Small intestine (tissue), 16 donors: ENCODE data around the gene ZFP42. TPM values are rescaled to one million over a fixed set of nuclear protein-coding genes. Genes with fewer than 3 reads are reported as not detected.

Experiments
- DNase-seq, 2 donors: peaks; one replicate each; pipeline versions ENCODE4 v3.0.0 to v3.0.0-alpha.2; 2013
- FAIRE-seq: peaks from 2 replicates; lab custom pipeline; 2012; peaks lifted over from hg19 to GRCh38; lab: Jason Lieb, UNC
- H3K27ac ChIP-seq, 3 donors: one replicate each; pipeline ENCODE4 v1.5.1; 2013; ENCODE audit warnings: low read length in 2 of 3, mild to moderate bottlenecking in 2 of 3, control low read depth in 1 of 3, inconsistent platforms in 1 of 3, low read depth in 1 of 3, moderate library complexity in 1 of 3
- H3K27me3 ChIP-seq, 3 donors: one replicate each; pipeline ENCODE4 v1.6.1; 2013; ENCODE audit warnings: low read length in 3 of 3, inconsistent platforms in 1 of 3; ENCODE audit not compliant: control insufficient read depth in 3 of 3, insufficient read depth in 3 of 3
- H3K36me3 ChIP-seq, 3 donors: one replicate each; pipeline ENCODE4 v1.6.1; 2013; ENCODE audit warnings: low read length in 3 of 3, inconsistent platforms in 1 of 3, low read depth in 1 of 3, mild to moderate bottlenecking in 1 of 3, moderate library complexity in 1 of 3; ENCODE audit not compliant: control insufficient read depth in 3 of 3, insufficient read depth in 2 of 3
- H3K4me1 ChIP-seq, 3 donors: one replicate each; pipeline ENCODE4 v1.6.1; 2013; ENCODE audit warnings: low read length in 2 of 3, inconsistent platforms in 1 of 3, low read depth in 1 of 3, mild to moderate bottlenecking in 1 of 3, moderate library complexity in 1 of 3; ENCODE audit not compliant: control insufficient read depth in 3 of 3, insufficient read depth in 2 of 3
- H3K4me3 ChIP-seq, 3 donors: one replicate each; pipeline ENCODE4 v1.5.1; 2013; ENCODE audit warnings: low read length in 3 of 3, control low read depth in 1 of 3, inconsistent platforms in 1 of 3, low read depth in 1 of 3, mild to moderate bottlenecking in 1 of 3, moderate library complexity in 1 of 3
- H3K9me3 ChIP-seq, 2 donors: one replicate each; pipeline ENCODE4 v1.6.1; 2013; ENCODE audit warnings: low read depth in 1 of 2, low read length in 1 of 2; ENCODE audit not compliant: control insufficient read depth in 2 of 2, insufficient read depth in 1 of 2
- WGBS, 3 donors: extraction: QIAGEN DNeasy Blood & Tissue Kit; methylation state at CpG; one replicate each; pipeline ENCODE4 v1.1.7; 2013; 5-methylcytosine and 5-hydroxymethylcytosine counted together
- long read RNA-seq, 10 donors: transcript quantifications; one replicate each; lab custom pipeline, GENCODE V29; 2026
- polyA plus RNA-seq, 4 donors: library from polyadenylated mRNA; stranded (reverse) in 3 of 4; unstranded in 1 of 4; fragments of 200-250 nt in 3 of 4; fragments of 120-200 nt in 1 of 4; gene quantifications; one replicate each; pipeline versions ENCODE4 v1.2.1 to v1.2.3, GENCODE V29; 2013
- donor health status: healthy with polysubstance abuse.
- donor health status: control.
- donor health status: control.
- donor health status: Bipolar disorder and iron deficiency.
- donor health status: healthy.

ZFP42 gene
- under 1 TPM in 1 of 4 donors, not detected in 3; 0.04 TPM for polyA plus RNA-seq
- long read RNA-seq, donor 1: 0 reads
- long read RNA-seq, donor 2: 0 reads
- long read RNA-seq, donor 3: 0 reads
- long read RNA-seq, donor 4: 0 reads
- long read RNA-seq, donor 5: 0 reads
- long read RNA-seq, donor 6: 0 reads
- long read RNA-seq, donor 7, partial matches to known transcripts: 0 of 1 reads
- long read RNA-seq, donor 7, other reads (novel, unspliced or antisense): 0 of 1 reads
- long read RNA-seq, donor 8: 0 reads
- long read RNA-seq, donor 9: 0 reads
- long read RNA-seq, donor 10, partial matches to known transcripts: 0 of 1 reads
- long read RNA-seq, donor 10, other reads (novel, unspliced or antisense): 0 of 1 reads

DNA sequence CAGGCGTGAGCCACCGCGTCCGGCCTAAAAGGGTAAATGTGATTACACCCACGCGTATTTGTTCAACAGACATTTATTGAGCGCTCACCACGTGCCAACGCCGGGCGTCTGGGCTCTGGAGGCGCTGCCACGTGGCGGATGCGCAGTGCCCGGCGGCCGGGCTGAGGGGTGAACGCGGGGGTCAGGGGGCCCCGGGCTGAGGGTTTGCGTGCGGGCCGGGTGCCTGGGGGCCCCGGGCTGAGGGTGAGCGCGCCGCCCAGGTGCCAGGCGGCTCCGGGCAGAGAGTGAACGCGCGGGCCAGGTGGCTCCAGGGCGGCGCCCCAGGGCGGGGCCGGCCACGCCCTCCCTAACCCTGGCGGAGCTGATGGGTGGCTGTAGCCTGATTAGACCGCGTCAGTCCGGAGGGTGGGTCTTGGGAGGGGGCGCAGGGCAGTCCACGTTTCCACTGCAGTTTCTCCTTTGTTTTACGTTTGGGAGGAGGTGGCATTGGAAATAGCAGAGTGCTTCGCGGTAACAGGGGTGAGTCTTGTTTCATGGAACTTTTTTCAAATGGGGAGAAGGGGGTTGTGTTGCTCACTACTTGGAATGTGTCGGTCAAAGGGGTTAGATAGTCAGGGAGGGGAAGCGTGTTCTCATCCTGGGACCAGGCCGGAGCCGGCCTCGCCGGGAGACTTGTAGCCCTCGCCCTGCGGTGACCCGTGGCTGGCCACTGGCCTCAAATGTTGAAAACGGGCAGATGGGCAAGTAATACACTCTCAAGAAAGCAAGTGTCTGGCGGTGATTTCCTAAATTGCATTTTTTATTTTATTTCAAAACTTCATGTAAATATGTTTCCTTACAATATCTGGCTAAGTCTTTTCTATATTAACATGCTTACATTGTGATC lies at the start of gene ZFP42:
ZFP42 (plus strand) TSS at position 450 of the 886 bp plus-strand sequence. CDS start 7,037 bp downstream, outside the sequence.
- no peak for FAIRE-seq
- Histone ChIP-seq H3K4me3 (no peak within 1 kb of the TSS), H3K4me1 (no peaks in the 10 kb centered on the region), H3K27ac (no peak within 1 kb of the TSS), H3K9me3 (peaks cover 0 to 2% of the 10 kb centered on the region in 2 donors), H3K27me3 (peaks cover 0 to 16% (median 2%) of the 10 kb centered on the region in 3 donors), H3K36me3 (no peaks in the 10 kb centered on the region)
- peak in 1 of 2 donors; percentile 18 for DNase-seq
- 19 to 38% (median 37%) methylated on average over 50 to 58 of the region's 58 CpGs for WGBS, 3 donors

DNA sequence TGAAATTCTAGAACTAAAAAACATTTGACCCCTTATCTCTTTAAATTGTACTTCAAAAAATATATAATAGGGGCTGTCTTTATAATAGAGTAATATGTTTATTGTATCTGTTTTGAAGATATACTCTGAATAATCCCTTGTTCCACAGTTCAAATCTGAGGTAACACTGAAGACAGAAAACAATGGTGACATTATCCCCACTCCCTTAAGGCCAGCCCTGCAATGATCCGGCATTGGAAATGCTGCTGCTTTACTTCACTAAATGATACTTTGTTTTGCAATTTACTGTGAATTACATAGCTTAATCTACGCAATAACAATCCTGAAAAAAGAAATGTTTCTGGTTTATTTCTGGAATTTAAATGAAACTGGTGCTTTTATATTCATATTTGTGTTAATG lies 34.4 kb upstream of the ZFP42 start:
- Histone ChIP-seq H3K27me3 (no peaks in the 10 kb centered on the region), H3K27ac (no peak overlapping the region), H3K9me3 (no peaks in the 10 kb centered on the region), H3K4me1 (no peaks in the 10 kb centered on the region), H3K4me3 (no peak overlapping the region), H3K36me3 (no peaks in the 10 kb centered on the region)
- no peak for FAIRE-seq
- no peak for DNase-seq
- 73 to 86% (median 82%) methylated on average over 2 of the region's 2 CpGs for WGBS, 3 donors

DNA sequence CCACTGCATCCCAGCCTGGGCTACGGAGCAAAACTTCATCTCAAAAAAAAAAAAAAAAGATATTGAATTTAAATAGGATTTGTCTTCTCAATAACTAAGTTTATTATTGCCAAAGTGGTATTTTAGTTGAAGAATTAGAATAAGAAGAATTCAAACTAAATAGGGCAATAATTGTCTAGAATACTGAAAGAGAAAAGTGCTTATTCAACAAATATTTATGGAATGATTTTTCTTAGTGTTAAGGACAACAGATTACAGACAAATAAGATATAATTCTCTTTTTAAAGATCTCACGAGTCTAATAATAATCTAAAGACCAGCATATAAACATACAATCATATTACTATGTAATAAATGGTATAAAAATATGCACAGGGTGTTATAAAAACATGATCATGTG lies 33.6 kb upstream of the ZFP42 start:
- FAIRE-seq (no peak), DNase-seq (no peak)
- Histone ChIP-seq H3K4me1 (no peaks in the 10 kb centered on the region), H3K27ac (no peak overlapping the region), H3K27me3 (no peaks in the 10 kb centered on the region), H3K4me3 (no peak overlapping the region), H3K9me3 (no peaks in the 10 kb centered on the region), H3K36me3 (no peaks in the 10 kb centered on the region)
- WGBS, 3 donors: 52 to 65% (median 58%) methylated on average over 2 of the region's 2 CpGs

DNA sequence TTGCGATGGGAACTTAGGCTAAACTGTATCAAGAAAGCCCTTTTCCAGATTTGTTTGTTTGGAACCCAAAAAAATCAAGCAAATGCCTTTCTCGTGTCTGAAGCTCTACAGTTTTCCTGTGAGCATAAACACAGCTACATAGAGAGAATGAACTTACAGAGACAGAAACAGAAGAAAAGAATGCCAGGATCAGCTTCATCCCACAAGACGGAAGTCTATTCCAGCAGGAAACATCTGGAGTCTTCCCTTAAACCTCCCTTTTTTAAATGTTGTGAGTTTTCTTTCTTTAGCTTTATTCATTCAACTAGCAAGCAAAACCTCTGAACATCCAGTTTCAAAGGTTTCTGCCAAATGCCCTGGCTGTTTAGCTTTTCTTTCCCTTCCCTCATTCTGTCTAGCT lies 32.6 kb upstream of the ZFP42 start:
- Histone ChIP-seq H3K36me3 (no peaks in the 10 kb centered on the region), H3K4me3 (no peak overlapping the region), H3K27me3 (no peaks in the 10 kb centered on the region), H3K4me1 (no peaks in the 10 kb centered on the region), H3K9me3 (no peaks in the 10 kb centered on the region), H3K27ac (no peak overlapping the region)
- DNase-seq (no peak), FAIRE-seq (no peak)
- 35 to 57% (median 56%) methylated on average over 3 of the region's 3 CpGs for WGBS, 3 donors

DNA sequence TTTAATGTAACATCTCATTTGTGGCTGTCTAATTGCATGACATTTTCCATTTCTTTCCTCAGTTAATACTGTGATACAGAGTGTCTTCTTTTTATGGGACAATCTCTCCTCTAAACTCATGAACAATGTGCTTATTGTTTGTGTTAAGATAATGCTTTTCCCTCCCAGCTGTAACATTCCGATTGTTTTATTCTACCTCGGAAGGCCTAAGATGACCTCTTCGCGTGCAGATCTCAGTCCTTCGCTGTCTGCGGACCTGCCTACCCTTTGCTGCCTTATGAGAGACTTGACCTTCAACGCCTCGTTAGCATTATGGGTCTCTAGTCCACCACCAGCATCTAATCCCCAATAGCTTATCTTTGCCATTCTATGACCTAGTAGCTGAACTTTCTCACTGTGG lies 29.8 kb upstream of the ZFP42 start:
- Histone ChIP-seq H3K27ac (no peak overlapping the region), H3K4me3 (no peak overlapping the region), H3K36me3 (no peaks in the 10 kb centered on the region), H3K9me3 (no peaks in the 10 kb centered on the region), H3K4me1 (no peaks in the 10 kb centered on the region), H3K27me3 (no peaks in the 10 kb centered on the region)
- FAIRE-seq (no peak), DNase-seq (no peak)
- WGBS, 3 donors: 54 to 77% (median 65%) methylated on average over 8 of the region's 8 CpGs

DNA sequence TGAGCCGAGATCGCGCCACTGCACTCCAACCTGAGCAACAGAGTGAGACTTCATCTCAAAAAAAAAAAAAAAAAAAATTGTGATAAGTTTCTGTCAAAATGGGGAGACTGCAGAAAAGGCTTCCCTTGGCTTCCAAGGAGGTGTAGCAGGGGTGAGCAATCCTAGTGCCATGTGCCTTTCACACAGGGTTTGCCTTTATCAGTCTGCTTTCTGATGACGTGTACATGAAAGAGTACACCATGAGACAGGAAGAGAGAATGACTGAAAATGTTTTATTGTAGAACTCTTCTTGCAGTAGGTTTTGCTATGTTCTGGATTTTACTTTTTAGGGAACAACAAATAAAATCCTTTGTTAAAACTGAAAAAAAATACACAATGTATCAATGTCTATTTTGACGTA lies 23.4 kb upstream of the ZFP42 start:
- Histone ChIP-seq H3K4me1 (no peaks in the 10 kb centered on the region), H3K36me3 (no peaks in the 10 kb centered on the region), H3K27ac (no peak overlapping the region), H3K27me3 (no peaks in the 10 kb centered on the region), H3K9me3 (no peaks in the 10 kb centered on the region), H3K4me3 (no peak overlapping the region)
- DNase-seq (no peak), FAIRE-seq (no peak)
- WGBS, 3 donors: 85 to 89% (median 86%) methylated on average over 5 of the region's 5 CpGs

DNA sequence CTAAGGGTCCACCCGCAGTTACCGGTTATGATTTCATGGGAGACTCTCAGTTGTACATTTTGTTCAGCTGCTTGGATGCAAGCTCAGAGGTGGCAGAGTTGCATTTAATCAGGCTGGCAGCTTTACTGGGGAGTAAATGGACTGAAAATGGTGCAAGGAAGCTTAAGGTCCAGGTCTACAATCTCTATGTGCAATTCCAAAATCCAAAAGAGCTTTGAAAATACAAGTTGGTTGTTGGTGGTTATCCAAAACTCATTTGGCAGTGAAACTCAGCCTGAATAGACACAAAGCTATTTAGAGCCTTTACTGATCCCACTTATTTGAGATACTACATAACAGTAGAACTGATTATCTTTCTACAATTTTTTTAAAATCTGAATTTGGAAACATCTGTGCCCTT lies 11.8 kb upstream of the ZFP42 start:
- Histone ChIP-seq H3K27me3 (no peaks in the 10 kb centered on the region), H3K36me3 (no peaks in the 10 kb centered on the region), H3K4me3 (no peak overlapping the region), H3K4me1 (no peaks in the 10 kb centered on the region), H3K27ac (no peak overlapping the region), H3K9me3 (no peaks in the 10 kb centered on the region)
- FAIRE-seq (no peak), DNase-seq (no peak)
- 98 to 99% (median 98%) methylated on average over 2 of the region's 2 CpGs for WGBS, 3 donors

DNA sequence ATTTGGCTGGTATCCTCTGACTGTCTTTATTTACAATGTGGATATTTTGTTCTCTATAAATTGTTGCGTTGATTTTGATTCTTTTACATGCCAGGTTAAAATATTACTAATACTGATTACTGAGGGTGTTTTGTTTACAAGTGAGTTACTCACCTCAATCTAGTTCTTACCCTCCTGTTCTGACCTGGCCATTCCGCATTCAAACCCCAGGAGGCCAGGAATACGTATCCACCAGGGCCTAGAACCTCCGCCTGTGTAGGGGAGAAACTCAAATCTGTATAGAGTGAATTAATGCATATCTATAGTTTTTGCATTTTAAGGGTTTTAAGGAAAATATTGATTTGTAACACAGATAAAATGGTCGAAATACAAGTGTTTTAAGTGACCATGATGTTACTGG lies 2.6 kb upstream of the ZFP42 start:
- Histone ChIP-seq H3K4me1 (no peaks in the 10 kb centered on the region), H3K36me3 (no peaks in the 10 kb centered on the region), H3K4me3 (no peak overlapping the region), H3K27ac (no peak overlapping the region), H3K27me3 (peaks cover 0 to 16% (median 2%) of the 10 kb centered on the region in 3 donors), H3K9me3 (peaks cover 0 to 2% of the 10 kb centered on the region in 2 donors)
- FAIRE-seq (no peak), DNase-seq (no peak)
- WGBS, 3 donors: 73 to 75% (median 74%) methylated on average over 5 of the region's 5 CpGs
